Coronary artery (tissue), 2 donors: ENCODE measurements around the gene IP6K1.

ENCODE experiments used
- DNase-seq: peaks from one replicate; pipeline ENCODE4 v3.0.0-alpha.2; 2017; ENCODE audit warnings: low spot score
- H3K27ac ChIP-seq, 2 donors: fragments of 200-600 bp; sonication (generic); one replicate each; pipeline ENCODE4 v1.5.1; 2016 to 2019
- H3K4me3 ChIP-seq: fragments of 200-600 bp; sonication (generic); 2 replicates; pipeline ENCODE4 v1.5.1; 2016; ENCODE audit warnings: mild to moderate bottlenecking, moderate library complexity
- CTCF ChIP-seq: fragments of 200-600 bp; sonication (generic); IDR thresholded peaks from one replicate; pipeline ENCODE4 v1.5.1; 2019; ENCODE audit warnings: antibody characterized with exemption

Gene IP6K1

GRCh38 chr3:49772703-49773102 is 13.6 kb downstream of the IP6K1 start:
- no peak for TF ChIP-seq CTCF
- no peak for DNase-seq
- Histone ChIP-seq H3K27ac (no peak overlapping the region), H3K4me3 (no peak overlapping the region)

- TF ChIP-seq CTCF = no peak
- Histone ChIP-seq H3K27ac (no peak overlapping the region), H3K4me3 (no peak overlapping the region)
- no peak for DNase-seq
These were observed 14.9 kb downstream of the IP6K1 start for GRCh38 chr3:49771340-49771938.

- no peak for TF ChIP-seq CTCF
- Histone ChIP-seq H3K4me3 (no peak overlapping the region), H3K27ac (no peak overlapping the region)
- no peak for DNase-seq
These were observed 16.4 kb downstream of the IP6K1 start for GRCh38 chr3:49769926-49770325.

- no peak overlapping the region for H3K4me3 ChIP-seq
- no peak for TF ChIP-seq CTCF
- no peak overlapping the region for H3K27ac ChIP-seq
- no peak for DNase-seq
These were observed 16.9 kb downstream of the IP6K1 start for GRCh38 chr3:49769286-49769915.

- no peak for DNase-seq
- no peak for TF ChIP-seq CTCF
- Histone ChIP-seq H3K4me3 (no peak overlapping the region), H3K27ac (no peak overlapping the region)
These were observed 22.4 kb downstream of the IP6K1 start for GRCh38 chr3:49763981-49764380.

- Histone ChIP-seq H3K4me3 (no peak overlapping the region), H3K27ac (no peak overlapping the region)
- DNase-seq = no peak
- TF ChIP-seq CTCF = no peak
These were observed 24.7 kb downstream of the IP6K1 start for GRCh38 chr3:49761661-49762060.

GRCh38 chr3:49759226-49759625 is 27.1 kb downstream of the IP6K1 start:
- no peak for TF ChIP-seq CTCF
- DNase-seq = no peak
- no peak overlapping the region for H3K27ac ChIP-seq
- H3K4me3 ChIP-seq = no peak overlapping the region
